Measurements from ENCODE around the gene SEPTIN10.
"Not testable (repeated sequence)": the region's sequence is repeated elsewhere in the genome, so short reads cannot be mapped to it uniquely, and the experiment has no call there.

SEPTIN10 gene

DNA sequence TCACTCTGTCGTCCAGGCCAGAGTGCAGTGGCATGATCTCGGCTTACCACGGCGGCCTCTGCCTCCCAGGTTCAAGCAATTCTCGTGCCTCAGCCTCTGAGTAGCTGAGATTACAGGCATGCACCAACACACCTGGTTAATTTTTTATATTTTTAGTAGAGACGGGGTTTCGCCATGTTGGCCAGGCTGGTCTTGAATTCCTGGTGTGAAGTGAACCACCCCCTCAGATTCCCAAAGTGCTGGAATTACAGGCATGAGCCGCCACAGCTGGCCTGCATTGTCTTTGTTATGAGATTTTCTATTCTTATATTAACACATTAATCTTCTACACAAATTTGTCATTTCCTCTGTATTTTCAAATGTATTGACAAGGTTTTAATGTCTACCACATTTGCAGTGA, 75.2 kb downstream of the SEPTIN10 start:
- DNase-seq, result no peak

DNA sequence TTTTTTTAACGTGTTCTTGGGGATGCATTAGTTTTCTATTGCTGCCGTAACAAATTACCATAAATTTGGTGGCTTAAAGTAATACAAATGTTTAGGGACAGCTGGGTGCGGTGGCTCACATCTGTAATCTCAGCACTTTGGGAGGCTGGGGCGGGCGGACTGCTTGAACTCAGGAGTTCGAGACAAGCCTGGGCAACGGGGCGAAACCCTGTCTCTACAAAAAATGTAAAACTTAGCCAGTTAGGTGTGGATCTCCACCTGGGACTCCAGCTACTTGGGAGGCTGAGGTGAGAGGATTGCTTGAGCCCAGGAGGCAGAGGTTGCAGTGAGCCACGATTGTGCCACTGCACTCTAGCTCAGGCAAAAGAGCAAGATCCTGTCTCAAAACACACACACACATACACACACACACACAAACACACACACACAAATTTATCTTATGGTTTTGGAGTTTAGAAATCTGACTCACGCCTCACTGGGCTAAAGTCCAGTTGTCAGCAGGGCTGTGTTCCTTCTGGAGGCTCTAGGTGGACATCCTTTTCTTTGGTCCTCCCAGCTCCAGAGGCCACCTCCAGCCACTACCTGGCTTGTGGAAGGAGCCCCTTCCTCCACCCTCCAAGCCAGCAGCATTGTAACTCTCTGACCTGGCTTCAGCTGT, 76.1 kb downstream of the SEPTIN10 start:
- no peak for DNase-seq

DNA sequence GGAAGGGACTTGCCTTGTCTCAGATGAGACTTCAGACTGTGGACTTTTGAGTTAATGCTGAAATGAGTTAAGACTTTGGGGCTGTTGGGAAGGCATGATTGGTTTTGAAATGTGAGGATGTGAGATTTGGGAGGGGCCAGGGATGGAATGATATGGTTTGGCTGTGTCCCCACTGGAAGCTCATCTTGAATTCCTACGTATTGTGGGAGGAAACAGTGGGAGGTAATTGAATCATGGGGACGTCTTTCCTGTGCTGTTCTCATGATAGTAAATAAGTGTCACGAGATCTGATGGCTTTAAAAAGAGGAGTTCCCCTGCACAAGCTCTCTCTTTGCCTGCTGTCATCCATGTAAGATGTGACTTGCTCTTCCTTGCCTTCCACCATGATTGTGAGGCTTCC, 77.2 kb downstream of the SEPTIN10 start:
- not testable (repeated sequence) for DNase-seq

DNA sequence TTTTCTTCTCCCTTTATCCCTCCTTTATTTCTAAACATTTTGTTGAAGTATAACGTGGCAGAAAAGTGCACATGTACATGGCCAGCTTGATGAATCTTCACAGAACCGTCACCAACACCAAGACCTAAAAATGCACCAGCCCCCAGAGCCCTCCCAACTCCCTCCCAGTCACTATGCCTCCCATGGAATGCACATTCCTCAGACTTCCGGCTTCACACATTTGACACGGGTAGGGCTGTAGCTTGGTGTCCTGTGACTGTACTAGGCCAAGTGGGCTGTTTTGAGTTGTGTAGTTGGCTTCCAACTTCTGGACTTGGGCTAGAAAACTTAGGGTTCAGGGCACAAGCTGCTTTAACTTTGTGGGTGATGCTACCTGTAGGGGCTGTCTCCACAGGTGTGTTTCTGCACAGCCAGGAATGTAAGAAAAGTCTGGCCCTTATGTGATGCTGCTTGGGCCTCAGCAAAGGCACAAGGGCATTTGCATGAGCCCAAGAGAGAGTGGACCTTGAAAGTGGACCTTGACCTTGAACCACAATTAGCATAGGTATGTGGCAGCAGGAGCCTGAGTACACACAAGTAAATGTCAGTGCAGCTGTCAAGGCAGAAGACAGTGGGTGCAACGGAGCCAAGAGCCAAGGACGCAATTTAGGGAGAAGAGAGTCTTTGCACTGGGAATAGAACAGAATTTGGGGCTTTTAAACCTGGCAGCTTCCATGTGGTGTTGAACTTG, 78.4 kb downstream of the SEPTIN10 start:
- DNase-seq, result no peak

DNA sequence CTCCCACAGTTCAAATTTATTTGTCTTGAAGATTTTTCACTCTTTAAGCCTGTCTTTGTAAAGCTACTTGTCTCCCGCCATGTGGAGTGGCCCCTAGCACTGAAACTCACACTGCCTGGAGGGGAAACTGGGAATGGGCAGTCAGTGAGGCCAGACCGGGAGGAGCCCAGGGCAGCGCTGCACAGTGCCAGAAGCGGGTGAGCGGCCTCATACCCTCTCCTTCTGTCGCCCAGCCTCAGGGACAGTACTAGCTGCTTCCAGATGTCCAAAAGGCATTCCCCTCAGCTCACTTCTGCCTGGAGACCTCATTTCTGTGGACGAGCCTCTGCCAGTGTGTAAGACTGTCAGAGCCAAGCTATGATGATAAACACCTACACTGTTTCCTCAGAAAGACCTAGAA, 79.9 kb downstream of the SEPTIN10 start:
- no peak for DNase-seq

DNA sequence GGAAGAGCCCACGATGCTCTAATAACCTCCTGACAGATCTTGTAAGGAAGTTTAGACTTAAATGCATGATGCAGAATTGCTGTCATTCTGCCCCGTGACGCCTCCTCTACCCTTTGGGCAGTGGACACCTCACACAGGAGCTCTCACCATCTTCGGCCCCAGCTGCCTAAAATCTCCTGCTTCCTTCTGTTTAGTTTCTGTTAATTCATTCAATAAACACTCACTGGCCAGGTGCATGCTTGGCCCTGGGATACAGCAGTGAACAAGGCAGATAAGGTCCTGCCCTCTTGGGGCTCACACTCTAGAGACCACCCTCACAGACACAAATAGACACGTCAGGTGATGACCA, 81.1 kb downstream of the SEPTIN10 start:
- no peak for DNase-seq

DNA sequence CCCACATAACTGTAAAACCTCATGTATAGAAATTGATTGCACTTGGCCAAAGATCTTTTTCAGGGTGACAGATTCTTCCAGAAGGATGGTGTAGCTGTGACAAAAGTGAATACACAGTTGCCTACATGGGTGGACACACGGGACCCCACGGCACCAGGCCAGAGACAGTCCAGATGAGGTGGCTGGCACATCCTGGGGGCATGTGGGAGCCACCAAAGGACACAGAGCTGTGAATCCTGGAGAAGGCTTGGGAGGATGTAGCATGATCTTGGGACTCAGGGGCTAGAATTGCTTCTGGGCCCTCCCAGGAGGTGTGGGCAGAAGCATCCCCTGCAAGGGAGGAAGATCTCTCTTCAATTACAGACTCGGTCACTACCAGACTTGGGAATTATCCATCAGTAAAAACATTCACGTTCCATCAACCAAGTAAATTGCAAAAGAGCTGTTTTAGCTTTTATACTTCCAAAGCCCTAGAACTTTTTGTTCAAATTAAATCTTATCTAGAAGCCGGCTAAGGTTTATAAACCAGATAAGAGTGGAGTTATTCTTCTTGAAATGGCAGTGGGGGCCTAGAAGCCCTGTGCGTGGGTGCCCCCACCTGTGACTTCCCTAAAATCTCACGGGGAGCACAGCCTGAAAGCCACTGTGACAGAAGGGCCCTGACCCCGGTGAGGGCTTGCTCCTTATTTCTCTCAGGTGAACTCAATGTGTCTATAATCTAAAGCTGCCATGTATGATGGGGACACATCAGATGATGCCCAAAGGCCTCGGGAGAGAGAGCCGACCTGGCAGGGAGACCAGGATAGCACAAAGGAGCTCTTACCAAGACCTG, 81.7 kb downstream of the SEPTIN10 start:
- DNase-seq, result no peak

DNA sequence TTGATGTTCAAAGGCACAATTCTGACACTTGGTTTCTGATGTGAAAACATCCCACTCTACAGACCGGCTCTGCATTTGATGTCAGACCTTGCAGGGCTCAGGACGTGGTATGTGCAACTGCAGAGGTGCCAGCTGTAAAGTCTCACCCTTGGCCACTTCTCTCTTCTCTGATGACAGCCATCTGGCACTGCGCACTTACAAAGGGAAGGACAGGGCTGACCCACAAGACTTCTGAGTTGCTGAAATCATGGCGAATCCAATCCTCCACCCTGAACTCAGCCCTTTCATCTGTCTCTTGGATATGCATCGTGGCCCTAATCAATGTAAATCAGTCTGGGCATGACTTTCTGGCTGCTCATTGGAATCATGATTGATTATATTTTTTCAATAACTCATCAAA, 82.5 kb downstream of the SEPTIN10 start:
- no peak for DNase-seq

DNA sequence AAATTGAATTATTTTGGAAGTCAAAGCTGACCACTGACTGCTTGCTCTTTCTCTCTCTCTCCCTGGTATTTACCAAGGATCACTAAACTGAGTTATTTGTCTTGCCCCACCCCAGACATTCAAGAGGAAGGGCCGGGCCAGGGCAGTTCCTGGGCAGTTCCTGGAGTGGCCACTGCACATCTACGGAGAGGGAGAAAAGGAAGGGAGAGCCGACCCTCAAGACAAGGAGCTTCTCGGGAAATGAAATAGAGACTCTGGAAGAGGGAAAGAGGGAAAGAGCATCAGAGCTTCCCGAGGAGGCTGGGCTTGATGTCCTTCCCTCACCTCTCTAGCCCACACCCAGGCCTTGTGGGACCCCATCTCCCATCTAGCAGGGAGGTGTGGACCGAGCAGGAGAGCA, 83.1 kb downstream of the SEPTIN10 start:
- no peak for DNase-seq

DNA sequence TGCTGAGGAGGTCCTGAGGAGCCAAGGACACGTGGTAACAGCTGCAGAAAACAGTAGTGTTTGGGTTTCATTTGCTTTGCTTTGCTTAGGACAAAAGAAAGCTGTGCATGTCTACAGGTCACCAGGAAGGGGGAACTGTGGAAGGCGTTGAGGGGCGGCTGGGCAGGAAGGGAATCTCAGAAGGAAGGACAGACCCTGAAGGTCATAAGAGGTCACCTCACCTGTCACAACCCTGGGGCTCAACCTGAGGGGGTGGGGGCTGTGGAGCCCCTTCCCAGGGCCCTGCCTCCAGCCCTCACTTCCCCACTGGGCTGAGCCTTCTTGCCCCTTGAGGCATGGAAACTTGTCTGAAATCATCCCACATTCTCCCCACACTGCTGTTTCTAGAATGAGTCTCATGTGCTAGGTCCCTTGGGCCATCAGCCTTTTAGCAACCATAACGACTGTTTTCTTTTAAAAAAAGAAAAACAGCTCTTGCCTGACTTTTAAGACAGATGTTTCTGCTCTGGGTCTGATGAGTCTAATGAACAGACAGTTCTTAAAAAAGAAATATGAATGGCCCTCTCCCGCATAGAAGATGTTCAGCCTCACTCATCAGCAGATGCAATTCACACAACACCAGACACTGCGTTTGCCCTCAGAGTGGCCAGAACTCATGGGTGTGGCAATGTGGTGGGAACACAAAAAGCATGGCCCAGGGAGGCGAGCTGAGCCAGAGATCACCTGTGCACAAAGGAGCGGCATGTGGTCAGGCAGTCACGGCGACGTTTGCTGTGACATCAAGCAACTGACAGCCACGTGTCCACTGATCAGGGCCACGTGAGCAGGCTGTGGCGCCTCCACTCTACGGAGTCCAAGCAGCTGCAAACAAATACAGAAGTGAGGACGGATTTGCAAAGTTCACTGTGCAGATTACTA, 84.0 kb downstream of the SEPTIN10 start:
- no peak for DNase-seq

DNA sequence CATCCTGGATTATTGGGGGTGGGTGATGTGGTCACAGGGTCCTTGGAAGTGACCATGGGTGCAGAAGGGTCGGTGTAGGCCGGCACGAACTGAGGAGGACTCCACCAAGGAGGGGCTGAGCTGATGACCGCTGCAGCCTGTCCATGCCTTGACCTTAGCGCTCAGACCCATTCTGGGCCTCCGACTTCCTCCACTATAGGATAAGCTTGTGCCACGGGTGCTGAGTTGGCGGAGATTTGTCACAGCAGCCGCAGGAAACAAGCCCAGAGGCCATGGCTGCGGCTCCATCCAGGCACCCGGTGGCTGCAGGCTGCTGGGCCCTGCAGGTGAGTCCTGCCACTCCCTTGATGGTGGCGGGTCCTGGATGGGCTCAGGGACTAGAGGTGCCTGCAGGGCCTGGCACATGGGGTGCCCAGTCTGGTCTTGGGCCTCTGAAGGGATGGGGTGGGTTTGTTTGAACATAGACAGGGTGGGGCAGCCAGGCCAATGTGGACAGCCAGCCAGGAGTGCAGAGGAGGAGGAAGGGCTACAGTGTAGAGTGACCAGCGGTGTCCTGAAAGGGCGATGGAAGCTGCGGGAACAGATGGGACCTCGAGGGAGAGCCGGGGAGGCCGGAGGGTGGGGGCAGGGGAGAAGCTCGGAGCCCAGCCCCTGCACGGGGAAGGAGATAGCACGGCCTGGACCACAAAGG, 84.8 kb downstream of the SEPTIN10 start:
- no peak for DNase-seq

DNA sequence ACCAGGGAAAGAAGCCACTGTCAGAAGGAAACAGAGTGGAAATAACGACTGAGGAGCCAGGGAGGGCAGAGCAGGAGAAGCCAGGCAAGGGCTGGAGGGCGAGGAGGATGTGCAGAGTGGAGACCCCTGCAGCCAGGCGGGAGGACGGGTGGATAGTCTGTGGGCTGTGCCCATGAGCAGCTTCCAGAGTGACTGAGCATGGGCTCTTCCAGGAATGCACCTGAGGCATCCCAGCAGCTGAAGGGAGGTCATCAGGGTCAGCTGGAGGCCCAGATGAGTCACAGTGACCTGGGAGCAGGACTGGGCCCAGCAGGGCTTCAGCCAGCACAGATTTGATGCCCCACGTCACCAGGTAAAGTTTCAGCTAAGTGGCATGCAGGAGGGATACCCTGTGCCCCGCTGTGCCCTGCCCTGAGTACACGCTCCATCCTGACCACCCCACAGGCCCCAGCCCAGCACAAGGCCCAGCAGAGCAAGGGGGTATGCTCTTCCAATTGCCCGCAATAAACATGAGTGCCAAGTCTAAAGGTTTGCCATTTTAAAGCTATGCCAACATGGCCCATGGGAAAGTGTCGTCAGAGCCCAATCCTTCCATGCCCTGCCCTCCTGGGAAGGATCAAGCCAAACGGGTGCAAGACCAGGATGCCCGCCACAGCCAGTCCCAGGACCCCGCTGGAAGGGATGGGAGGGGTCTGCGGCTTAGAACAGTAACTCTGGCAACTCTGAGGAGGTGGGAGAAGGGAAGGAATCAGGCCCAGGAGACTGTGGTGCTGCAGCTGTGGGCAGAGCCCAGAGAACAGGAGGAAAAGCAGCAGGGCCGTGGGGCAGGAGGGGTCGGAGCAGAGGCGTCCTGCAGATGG, 85.7 kb downstream of the SEPTIN10 start:
- no peak for DNase-seq

DNA sequence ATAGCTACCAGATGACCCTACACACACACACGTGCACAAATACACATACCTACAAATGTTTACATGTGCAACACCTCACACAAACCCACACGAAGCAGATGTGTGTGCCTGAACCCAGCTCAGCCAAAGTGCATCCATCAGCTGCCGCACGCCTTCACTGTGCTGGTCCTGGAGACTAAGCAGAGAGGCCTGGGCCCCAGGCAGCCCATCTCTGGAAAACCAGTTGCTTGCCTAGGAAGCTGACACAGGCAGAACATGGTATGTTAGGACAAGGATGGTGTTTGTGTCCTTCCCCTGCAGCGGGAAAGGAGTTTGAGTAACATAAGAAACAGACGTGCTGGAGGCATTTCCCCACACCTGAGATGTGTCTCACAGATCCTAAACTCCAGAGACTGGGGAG, 86.7 kb downstream of the SEPTIN10 start:
- DNase-seq, result no peak

DNA sequence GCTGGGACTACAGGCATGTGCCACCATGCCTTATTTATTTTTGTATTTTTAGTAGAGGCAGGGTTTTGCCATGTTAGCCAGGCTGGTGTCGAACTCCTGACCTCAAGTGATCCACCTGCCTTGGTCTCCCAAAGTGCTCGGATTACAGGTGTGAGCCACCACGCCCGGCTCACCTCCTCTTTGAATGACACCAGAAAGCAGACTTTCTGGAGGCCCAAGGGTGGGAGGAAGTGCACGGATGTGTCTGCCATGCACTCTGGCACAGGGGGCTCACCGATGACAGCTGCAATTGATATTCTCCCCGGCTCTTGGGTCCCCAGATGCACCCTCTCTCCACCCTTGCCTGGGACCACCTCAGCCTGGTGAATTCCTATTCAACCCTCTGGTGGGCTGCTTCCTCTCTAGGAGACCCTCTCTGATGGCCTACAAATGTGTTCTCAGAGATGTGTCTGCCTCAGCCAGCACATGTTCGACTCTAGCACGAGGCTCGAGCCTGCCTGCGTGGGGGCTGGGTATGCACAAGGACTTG, 87.3 kb downstream of the SEPTIN10 start:
- no peak for DNase-seq

DNA sequence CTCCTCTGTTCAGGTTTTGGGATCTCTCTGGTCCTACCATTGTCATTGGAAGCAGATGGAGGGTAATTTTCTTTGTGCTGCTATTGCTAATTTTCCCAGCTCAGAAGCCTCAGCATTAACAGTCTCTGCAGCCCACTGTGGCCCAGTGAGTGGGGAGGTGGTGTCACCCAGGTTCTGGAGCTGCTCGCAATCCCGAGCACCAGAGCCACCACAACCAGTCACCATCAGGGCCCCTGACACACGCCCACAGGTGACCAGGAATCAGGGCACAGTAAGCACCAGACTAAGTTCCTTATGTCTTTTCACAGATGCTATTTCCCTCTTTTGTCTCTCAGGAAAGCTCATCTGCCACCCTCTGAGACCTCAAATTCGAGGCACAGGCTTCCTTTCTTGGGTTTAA, 87.9 kb downstream of the SEPTIN10 start:
- DNase-seq, result no peak

DNA sequence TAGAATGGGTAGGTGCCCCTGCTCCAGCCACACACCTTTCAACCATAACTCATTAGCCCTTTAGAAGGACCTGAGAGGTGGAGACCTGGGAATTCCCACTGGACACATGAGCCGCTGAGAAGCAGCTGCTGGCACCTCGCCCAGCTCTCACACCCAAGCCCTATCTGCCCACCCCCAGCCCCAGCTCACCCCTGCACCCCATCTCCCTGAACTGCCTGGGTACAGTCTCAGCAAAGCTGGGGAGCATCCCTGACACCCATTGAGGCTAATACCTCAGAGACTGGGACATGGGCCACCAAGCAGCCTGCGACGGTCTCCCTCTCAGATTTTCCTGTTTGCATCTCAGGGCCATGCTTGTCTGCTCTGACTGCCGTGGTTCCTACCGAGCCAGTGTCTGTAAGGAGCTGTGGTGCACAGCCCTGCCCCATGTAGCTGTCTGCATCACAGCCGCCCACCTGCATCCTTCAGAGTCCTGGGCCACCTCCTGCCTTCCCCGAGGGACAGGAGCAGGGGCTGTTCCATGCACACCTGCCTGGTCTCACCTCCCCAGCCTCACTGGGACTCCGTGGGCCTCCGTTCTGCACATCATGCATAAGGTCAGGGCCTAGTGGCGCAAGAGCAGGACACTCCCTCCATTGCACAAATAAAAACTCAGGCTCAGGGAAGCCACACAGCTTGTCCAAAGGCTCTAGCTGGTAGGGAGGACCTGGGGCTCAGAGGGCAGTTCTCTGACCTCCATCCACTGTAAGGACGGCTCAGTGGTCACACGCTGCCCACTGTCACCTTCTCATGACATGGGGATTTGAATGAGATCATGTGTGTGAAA, 90.0 kb downstream of the SEPTIN10 start:
- DNase-seq, result no peak

DNA sequence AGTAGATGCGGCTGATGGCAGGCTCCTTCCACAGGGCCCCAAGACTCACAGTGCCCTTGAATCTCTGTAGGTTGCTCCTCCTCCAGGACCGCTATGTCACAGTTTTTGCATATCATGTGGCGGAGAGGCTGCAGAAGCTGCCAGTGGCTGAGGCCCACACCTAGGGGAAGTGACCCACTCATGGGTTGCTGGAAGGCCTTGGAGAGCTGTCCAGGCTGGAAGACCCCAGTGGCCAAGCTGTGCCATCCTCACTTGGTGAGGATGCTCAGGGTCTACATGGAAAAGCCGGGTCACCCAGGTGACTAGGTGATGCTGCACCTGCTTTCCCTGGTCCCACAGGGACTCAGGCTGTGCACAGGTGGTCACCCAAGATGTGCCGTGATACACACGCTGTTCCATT, 90.6 kb downstream of the SEPTIN10 start:
- DNase-seq, result no peak

DNA sequence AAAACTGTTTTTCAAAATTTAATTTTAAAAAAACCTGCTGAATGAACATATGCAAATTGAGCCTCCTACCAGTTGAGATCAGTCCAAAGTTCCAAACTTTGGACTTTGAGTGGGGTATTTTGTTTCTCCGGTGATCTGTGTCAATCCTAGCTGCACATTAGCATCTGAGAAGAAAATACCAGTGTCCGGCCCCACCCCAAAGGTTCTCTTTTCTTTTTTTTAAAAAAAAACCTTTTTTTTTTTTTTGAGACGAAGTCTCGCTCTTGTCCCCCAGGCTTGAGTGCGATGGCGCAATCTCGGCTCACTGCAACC, 91.7 kb downstream of the SEPTIN10 start:
- no peak for DNase-seq

DNA sequence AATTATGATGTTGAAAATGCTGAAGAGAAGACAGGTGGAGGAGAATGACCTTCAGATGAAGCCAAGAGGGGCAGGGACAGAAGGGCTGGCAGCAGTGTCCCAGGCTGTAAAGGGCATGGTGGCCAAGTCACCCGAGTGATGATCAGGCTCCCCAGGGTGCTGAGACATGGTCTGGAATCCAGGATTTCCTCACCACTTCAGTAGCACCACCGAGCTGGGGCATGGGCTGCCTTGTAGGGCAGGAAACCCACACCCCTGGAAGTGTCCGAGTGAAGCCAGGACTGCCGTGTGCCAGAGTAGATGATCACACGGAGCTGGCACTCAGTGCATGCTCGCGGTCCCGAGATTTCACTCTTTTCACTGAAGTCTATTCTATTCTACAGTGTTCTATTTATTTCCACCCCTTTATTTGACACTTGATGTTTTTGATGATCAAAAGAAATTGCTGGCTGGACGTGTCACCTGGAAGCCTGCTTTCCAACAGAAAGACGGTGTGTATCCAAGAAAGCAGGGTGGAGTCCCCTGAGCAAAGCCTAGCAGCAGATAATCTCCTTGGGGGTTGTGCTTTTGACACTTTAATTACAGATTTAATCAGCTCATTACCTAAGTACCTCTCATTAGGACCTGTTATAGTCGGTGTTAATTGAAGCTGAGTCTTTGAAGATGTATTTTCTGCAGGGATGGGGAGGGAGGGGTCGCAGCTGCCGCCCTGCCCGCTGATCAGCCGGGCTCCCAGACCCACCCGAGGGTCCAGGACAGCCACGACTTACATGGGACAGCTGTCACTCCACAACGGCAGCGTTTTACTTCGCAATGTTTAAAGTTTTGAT, 92.3 kb downstream of the SEPTIN10 start:
- no peak for DNase-seq

All from DMS 273 treated with DMSO at 0.1 percent for 48 hours (cell line).